ENCODE data around the gene EIPR1. TPM values are rescaled to one million over a fixed set of nuclear protein-coding genes. Genes with fewer than 3 reads are reported as not detected.
"Not testable (repeated sequence)": the region's sequence is repeated elsewhere in the genome, so short reads cannot be mapped to it uniquely, and the experiment has no call there.

Gene EIPR1
- total RNA-seq, 1 experiment from 2014 or later: 33.7 TPM

DNA sequence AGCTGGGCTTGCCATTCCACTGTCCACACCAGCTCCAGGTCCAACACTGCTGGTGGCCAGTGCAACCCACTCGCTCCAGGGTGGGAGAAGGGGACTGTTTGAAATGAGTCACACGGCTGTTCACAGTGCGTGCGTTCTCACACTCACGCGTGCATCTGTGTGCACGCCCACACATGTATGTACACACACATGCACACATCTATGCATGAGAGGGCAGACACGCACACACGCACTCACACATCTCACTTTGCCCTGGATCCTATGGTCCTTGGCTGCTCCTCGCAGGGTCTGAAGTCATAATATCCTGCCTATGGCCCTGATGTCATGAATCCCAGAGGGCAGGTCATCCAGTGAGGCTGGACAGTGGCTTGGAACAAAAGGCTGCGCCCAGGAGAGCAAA, 182.8 kb downstream of the EIPR1 start:
- no peak for DNase-seq (ENCODE audit: low spot score)

- no peak for DNase-seq (ENCODE audit: low spot score)
Observed at GRCh38 chr2:3193443-3194330, 183.9 kb downstream of the EIPR1 start.

DNA sequence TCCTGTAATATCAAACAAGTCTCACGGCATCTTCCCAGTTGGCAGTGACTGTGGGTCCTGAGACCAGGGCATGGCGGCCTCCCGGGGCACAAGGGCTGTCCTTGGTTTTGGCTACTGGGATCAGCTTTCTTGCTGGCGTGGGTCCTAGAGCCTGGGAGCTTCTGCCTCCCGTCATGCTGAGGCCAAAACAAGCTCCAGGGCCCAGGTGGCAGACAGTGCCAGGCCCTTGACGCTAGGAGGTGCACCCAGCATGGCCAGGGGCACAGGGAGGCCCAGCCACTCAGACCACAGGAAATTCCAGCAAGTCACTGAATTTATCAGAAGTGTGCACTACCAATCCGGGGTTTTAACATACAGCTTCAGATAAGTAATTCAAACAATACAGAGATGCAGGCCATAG, 184.7 kb downstream of the EIPR1 start:
- no peak for DNase-seq (ENCODE audit: low spot score)

DNA sequence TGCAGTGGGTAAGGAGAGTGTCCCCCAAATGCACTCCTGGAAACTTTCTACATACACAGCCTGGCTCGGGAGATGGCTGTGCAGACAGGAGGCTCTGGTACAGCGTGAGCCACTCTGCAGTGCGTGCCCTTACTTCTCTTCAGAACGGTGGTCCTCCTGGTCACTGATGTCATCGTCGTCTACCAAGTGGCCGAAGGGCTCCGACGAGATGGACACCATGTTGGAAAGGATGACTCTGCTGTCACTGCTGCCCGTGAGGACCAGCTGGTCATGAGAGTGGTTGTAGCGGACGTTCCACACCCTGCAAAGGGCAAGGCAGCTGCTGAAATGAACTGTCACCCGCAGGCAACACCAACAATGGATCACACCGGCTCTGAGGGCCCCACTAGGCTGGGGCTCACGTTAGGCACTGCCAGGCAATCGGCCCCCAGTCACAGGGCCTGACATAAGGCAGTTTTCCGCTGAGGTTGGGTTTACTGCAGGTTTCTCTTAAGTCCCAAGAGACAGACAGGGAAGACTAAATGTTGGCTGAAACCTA, 185.3 kb downstream of the EIPR1 start:
- no peak for DNase-seq (ENCODE audit: low spot score)

GRCh38 chr2:3189961-3190360, 187.7 kb downstream of the EIPR1 start:
- DNase-seq (ENCODE audit: low spot score): no peak

DNA sequence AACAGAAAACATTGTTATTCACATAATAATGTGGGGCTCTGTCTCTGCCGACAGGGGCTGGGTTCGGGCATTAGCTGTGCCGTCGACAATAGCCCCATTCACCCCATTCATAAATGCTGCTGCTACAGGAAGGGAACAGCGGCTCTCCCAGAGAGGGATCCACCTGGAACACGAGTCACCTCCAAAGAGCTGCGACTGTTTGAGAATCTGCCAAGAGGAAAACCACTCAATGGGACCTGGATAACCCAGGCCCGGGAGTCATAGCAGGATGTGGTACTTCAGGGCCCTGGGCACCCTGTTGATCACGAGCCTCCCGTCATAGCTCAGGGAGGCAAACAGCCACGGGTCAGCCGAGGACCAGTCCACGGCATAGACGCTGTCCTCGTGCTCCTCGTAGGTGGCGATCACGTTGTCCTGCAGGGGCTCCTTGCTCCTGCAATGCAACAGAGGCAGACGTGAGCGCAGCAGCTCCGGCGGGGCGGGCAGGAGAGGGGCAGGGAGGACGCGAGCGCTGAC, 188.5 kb downstream of the EIPR1 start:
- DNase-seq (ENCODE audit: low spot score): no peak

- DNase-seq (ENCODE audit: low spot score): no peak
Observed at GRCh38 chr2:3188405-3188946, 189.1 kb downstream of the EIPR1 start.

DNA sequence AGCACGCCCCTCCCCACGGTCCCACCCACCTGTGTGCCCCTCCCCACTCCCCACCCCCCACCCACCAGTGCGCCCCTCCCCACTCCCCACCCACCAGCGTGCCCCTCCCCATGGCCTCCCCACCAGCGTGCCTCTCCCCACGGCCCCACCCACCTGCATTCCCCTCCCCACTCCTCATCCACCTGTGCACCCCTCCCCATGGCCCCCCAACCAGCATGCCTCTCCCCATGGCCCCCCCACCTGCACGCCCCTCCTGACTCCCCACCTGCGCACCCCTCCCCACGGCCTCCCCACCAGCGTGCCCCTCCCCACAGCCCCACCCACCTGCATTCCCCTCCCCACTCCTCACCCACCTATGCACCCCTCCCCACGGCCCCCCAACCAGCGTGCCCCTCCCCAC, 190.2 kb downstream of the EIPR1 start:
- DNase-seq (ENCODE audit: low spot score): no peak

DNA sequence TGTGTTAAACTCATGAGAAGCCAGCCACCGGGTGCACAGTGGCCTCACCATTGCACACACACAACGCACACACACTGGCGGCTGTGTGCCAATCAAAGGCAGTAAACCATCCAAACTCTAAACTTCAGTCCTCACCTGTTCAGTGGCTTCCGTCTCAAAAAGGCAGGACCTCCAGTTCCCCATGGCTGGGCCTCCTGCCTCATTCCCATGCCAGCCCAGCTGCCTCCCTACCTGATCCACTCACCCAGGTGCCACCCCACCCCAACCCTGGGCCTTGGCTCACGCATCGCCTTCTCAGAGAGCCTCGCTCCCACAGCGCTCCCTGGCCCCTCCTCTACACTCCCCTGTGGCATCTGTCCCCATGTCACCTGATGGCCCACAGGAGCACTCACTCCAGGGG, 190.9 kb downstream of the EIPR1 start:
- DNase-seq (ENCODE audit: low spot score): no peak

DNA sequence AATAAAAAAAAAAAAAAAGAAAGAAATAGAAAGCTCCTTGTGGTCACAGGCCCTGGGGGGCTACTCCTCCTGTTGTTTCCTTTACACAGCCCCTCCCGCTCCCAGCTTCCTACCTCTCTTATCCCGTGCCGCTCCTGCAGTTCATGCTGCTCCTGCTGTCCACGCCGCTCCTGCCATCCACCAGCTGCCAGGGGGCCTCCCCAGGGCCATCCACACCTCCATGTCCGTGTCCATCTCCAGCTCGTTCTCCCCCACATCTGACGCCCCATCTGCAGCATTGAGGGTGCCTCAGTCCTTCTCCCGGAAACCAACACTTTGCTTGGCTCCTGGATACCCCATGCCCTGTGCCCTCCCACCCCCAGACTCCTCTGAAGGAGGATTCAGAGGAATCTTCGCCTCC, 191.7 kb downstream of the EIPR1 start:
- no peak for DNase-seq (ENCODE audit: low spot score)

- DNase-seq (ENCODE audit: low spot score): no peak
Observed at GRCh38 chr2:3185256-3185655, 192.4 kb downstream of the EIPR1 start.

DNA sequence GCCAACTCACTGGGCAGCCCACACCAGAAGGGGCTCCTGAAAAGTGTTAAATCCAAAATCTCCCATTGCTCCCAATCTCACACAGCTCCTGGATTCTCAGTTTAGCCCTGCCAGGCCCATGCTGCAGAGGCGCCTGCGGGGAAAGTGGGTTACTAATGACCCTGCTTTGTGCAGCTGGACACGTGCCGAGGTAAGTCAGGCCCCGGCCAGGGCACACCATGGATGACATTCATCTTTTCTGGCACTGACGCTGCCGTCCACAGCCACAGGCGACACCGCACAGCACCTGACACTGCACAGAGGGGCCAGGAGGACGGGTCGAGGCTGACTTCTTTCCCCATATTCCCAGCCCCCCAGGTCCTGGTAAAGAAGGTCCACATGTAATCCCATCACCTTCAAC, 193.5 kb downstream of the EIPR1 start:
- no peak for DNase-seq (ENCODE audit: low spot score)

DNA sequence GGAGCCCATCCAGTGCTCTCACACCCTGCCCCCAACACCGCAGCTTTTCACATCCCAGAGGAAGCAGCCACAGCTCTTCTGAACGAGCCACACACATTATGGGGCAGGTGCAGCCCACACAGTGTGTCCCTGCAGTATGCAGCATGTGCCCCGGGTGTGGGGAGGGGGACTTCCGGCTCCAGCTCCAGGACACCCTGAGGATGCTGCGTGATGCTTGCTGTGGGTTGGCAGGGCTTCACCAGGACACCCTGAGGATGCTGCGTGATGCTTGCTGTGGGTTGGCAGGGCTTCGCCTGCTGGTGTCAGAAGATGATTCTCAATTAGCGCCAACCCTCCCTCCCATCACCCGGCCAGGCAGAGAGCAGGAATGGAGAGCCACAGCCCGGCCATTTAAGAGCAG, 193.9 kb downstream of the EIPR1 start:
- DNase-seq (ENCODE audit: low spot score): no peak

GRCh38 chr2:3182848-3183247, 194.8 kb downstream of the EIPR1 start:
- no peak for DNase-seq (ENCODE audit: low spot score)

- no peak for DNase-seq (ENCODE audit: low spot score)
Observed at GRCh38 chr2:3181416-3182010, 196.1 kb downstream of the EIPR1 start.

GRCh38 chr2:3180909-3181221, 196.8 kb downstream of the EIPR1 start:
- not testable (repeated sequence) for DNase-seq (ENCODE audit: low spot score)

- no peak for DNase-seq (ENCODE audit: low spot score)
Observed at GRCh38 chr2:3180082-3180908, 197.3 kb downstream of the EIPR1 start.

DNA sequence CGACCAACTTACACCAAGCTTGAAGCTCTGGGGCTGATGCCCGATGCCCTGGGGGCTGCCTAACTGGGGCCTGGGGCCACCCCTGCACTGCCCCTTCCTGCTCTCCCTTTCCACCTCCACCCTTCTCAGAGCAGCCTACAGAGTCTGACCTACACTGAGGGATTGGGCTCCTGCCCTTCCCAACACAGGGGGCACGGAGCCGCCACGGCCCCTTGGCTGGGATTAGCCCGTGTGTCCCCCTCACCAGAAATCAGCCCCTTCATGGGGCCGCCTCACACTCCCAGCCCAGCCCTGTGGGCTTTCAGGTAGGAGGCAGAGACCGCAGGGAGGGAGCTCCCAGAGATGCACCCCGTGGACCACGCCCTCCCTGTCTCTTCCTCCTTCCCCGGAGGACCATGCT, 198.0 kb downstream of the EIPR1 start:
- no peak for DNase-seq (ENCODE audit: low spot score)

DNA sequence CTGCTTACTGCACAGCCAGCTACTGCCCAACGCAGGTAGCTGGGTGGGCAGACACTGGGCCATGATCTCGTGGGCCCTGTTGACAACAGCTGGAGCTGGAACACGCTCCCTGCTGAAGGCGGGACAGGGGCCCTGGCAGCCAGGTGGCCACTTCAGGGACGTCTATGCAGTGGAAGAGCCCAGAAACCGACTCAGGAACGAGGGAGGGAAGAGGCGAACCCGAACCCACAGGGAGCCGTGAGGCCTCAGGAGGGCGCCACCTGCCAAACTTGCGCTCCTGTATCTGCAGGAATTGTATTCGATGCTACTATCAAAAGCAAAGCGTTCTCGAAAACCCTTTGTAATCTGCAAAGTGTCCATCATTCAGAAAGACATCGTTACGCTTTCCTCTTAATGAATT, 198.4 kb downstream of the EIPR1 start:
- no peak for DNase-seq (ENCODE audit: low spot score)

- DNase-seq (ENCODE audit: low spot score): no peak
Observed at GRCh38 chr2:3178578-3179031, 199.0 kb downstream of the EIPR1 start.

DNA sequence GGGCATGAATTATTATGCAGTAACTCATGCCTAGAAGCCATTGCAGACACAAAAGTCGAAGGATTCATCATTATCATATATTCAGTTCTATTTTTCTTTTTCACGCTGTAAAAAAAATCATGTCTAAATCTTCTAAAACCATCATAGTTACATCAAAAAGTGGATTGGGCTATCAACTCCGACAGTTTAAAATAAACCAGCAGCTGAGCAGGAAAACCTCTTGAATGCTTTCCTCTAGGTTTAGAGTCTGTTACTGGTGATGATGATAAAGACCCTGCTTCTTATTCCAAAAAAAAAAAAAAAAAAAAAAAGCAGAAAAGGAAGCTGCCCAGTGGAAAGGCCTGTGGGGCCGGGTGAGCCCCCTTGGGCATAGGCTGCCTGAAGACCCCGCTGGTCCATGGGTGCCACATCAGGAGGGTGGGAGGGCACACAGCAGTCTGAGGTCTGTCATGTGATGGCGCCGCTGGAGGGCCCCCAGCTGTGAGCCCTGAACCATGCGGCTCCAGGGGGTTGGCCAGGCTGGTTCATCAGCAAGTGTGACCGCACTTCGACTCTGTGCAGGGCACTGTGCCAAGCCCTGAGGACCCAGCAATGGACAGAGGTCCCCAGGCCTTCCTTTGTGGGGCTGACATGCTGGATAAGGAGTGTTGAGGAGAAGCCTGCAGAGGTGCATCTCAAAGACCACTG, 199.6 kb downstream of the EIPR1 start:
- no peak for DNase-seq (ENCODE audit: low spot score)
